ENCODE data around the gene MSI2. TPM values are rescaled to one million over a fixed set of nuclear protein-coding genes. Genes with fewer than 3 reads are reported as not detected.

The MSI2 gene
- total RNA-seq, 1 experiment from 2014 or later = 13.8 TPM

GRCh38 chr17:57553991-57554825, 297.9 kb downstream of the MSI2 start:
- no peak for DNase-seq (ENCODE audit: low read depth)

GRCh38 chr17:57554826-57555635, 298.7 kb downstream of the MSI2 start:
- no peak for DNase-seq (ENCODE audit: low read depth)

- no peak for DNase-seq (ENCODE audit: low read depth)
Observed at GRCh38 chr17:57555636-57556175, 299.4 kb downstream of the MSI2 start.

- no peak for DNase-seq (ENCODE audit: low read depth)
Observed at GRCh38 chr17:57556320-57556719, 300.0 kb downstream of the MSI2 start.

GRCh38 chr17:57556977-57557376, 300.7 kb downstream of the MSI2 start:
- DNase-seq (ENCODE audit: low read depth) = no peak

GRCh38 chr17:57557416-57557815, 301.1 kb downstream of the MSI2 start:
- DNase-seq (ENCODE audit: low read depth) = no peak

- peak; percentile 58 for DNase-seq (ENCODE audit: low read depth)
Observed at GRCh38 chr17:57557834-57558681, 301.7 kb downstream of the MSI2 start.

- DNase-seq (ENCODE audit: low read depth) = no peak
Observed at GRCh38 chr17:57559226-57559625, 302.9 kb downstream of the MSI2 start.

- no peak for DNase-seq (ENCODE audit: low read depth)
Observed at GRCh38 chr17:57559634-57560318, 303.5 kb downstream of the MSI2 start.

- DNase-seq (ENCODE audit: low read depth) = no peak
Observed at GRCh38 chr17:57560319-57560705, 304.0 kb downstream of the MSI2 start.

GRCh38 chr17:57561072-57561861, 304.9 kb downstream of the MSI2 start:
- DNase-seq (ENCODE audit: low read depth) = no peak

- no peak for DNase-seq (ENCODE audit: low read depth)
Observed at GRCh38 chr17:57562184-57562698, 305.9 kb downstream of the MSI2 start.

- DNase-seq (ENCODE audit: low read depth) = no peak
Observed at GRCh38 chr17:57563958-57564357, 307.6 kb downstream of the MSI2 start.

- no peak for DNase-seq (ENCODE audit: low read depth)
Observed at GRCh38 chr17:57565176-57565575, 308.9 kb downstream of the MSI2 start.

GRCh38 chr17:57566721-57567120, 310.4 kb downstream of the MSI2 start:
- DNase-seq (ENCODE audit: low read depth) = no peak

GRCh38 chr17:57567251-57567650, 310.9 kb downstream of the MSI2 start:
- no peak for DNase-seq (ENCODE audit: low read depth)

GRCh38 chr17:57568340-57568739, 312.0 kb downstream of the MSI2 start:
- DNase-seq (ENCODE audit: low read depth) = no peak

- DNase-seq (ENCODE audit: low read depth) = no peak
Observed at GRCh38 chr17:57569021-57569420, 312.7 kb downstream of the MSI2 start.

GRCh38 chr17:57569853-57570252, 313.5 kb downstream of the MSI2 start:
- no peak for DNase-seq (ENCODE audit: low read depth)

- DNase-seq (ENCODE audit: low read depth) = no peak
Observed at GRCh38 chr17:57570724-57571344, 314.5 kb downstream of the MSI2 start.
